ENCODE data around the gene DHCR24.

The DHCR24 gene

GRCh38 chr1:54844564-54844963, 42.4 kb downstream of the DHCR24 start:
- no peak for DNase-seq (ENCODE audit: low read depth)

DNA sequence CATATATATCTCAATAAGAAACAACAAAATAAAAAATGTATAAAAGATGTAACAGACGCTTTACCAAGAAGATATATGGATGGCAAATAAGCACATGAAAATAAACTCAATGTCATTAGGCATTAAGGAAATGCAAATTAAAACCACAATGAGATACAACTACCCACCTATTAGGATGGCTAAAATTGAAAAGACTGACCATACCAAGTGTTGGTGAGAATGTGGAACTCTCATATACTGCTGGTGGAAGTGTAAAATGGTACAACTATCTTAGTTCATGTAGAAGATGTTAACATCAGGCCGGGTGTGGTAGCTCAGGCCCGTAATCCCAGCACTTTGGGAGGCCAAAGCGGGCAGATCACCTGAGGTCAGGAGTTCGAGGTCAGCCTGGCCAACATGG, 43.5 kb downstream of the DHCR24 start:
- no peak for DNase-seq (ENCODE audit: low read depth)

GRCh38 chr1:54842963-54843362, 44.0 kb downstream of the DHCR24 start:
- DNase-seq (ENCODE audit: low read depth) = no peak

DNA sequence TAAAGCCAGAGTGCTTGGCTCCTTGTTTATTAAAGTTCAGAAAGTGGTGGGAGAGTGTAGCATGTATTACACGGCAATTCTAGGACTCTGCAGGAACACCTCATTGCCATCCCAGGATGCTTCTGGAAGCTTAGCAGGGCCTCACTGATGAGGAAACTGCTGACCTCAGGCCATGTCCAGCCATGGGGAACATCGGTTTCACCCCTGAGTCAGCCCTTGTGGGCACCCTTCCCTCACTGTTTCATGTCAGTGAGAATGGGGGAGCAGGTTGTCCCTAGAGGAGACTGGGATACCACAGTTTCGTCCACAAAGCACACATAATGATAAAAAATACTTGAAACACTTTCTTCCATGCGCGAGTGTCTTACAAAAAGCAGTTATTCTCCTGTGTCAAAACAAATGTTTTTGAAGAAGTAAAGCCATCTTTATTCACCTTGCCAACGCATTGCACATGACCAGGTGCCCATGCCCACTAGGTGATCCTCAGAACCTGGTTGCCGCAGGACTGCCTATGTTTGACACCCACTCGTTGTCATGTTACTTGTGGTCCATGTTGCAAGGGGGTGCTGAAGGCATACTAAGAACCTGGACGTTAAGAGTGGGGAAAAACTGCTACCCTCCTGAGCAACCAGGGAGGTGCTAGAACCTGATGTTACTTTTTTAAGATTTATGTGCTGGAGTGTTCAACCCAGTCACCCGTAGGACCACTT, 44.6 kb downstream of the DHCR24 start:
- no peak for DNase-seq (ENCODE audit: low read depth)

DNA sequence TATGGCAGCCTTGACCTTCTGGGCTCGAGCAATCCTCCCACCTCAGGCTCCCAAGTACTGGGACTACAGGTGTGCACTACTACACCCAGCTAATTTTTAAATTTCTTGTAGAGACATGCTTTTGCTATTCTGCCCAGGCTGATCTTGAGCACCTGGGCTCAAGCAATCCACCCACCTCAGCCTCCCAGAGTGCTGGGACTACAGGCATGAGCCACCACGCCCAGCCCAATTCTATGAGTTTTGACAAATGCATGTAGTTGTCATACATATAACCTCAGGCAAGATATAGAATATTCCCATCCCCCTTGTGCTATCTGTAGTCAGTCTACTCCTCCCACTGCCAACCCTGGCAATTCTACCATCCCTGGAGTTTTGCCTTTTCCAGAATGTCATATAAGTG, 47.2 kb downstream of the DHCR24 start:
- DNase-seq (ENCODE audit: low read depth) = no peak

DNA sequence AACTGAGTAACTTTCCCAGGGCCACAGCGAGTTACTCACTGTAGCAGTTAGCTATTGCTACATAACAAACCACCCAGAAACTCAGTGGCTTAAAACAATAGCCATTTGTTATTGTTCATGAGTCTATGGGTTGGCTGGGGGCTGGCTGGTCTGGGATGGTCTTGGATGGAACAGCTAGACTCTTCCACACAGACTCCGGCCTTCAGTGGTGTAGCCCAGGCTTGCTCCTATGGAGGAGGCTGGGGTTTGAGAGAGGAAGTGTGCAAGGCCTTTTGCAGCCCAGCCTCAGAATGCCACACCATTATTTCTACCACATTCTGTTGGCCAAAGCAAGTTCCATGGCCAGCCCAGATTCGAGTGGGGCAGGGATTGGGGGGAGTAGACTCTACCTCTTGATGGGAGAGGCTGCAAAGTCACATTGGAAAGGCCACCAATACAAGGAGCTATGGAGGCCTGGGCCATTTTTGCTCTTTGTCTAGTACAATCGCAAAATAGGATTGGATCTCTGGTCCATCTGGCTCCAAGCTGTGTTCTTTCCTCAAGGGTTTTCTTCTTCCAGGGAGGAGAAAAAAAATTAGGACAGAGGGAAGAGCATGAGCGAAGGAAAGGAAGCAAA, 48.3 kb downstream of the DHCR24 start:
- no peak for DNase-seq (ENCODE audit: low read depth)

DNA sequence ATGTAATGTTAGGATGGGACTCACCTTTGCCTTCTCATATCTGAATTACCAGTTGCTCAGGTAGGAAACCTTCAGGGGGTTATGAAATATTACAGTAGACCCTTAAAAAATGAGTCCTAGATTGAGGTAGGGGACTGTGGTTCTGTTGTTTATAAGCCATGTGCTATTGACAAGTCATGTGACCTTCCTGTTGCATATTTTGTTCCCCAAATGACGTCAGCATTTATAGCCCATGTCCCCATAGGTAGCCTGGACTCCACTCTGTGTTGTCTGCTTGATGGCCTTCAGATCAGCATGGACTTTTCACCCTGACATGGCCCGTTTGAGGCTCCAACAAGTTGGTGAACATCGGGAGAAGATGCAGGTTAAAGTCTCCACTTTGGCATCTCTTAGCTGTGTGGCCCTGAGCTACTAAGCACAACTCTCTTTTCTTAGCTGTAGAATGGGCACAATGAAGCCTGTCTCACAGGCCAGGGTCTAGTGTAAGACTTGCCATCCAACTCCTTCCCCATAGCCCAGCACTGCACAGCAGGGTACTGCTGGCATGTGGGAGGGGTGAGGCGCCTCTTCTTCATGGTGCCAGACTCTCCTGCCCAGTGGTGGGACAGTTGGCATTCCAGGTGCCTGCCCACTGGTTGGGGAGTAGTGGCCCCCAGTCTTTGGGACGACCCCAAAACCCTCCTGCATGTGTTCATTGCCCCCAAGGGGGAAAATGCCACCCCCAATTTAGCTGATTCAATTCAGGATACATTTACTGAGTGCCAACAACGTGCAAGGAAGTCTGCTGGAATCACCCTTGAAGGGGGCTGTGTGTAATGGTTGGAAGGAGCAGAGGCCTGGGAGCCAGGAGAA, 49.8 kb downstream of the DHCR24 start:
- DNase-seq (ENCODE audit: low read depth) = no peak

DNA sequence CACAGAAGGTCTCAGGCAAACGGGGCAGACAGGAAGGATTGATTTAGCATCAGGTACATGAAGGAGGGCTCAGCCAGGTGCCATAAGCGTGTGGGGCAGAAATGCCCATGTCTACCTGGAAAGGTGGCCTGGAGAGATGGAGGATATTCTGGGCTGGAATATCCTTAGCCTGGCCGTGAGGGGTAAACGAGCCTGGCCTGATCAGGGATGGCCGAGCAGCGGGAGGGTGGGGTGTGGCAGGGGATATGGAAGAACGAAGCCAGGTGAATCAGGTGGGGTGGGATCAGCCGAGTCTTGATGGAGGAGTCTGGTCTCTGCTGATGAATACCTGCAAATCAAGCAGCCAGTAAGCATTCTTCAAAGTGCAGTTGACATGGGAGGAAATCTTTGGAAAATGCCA, 50.4 kb downstream of the DHCR24 start:
- no peak for DNase-seq (ENCODE audit: low read depth)

GRCh38 chr1:54835970-54836369, 51.0 kb downstream of the DHCR24 start:
- DNase-seq (ENCODE audit: low read depth) = no peak

GRCh38 chr1:54835131-54835898, 51.7 kb downstream of the DHCR24 start:
- no peak for DNase-seq (ENCODE audit: low read depth)

DNA sequence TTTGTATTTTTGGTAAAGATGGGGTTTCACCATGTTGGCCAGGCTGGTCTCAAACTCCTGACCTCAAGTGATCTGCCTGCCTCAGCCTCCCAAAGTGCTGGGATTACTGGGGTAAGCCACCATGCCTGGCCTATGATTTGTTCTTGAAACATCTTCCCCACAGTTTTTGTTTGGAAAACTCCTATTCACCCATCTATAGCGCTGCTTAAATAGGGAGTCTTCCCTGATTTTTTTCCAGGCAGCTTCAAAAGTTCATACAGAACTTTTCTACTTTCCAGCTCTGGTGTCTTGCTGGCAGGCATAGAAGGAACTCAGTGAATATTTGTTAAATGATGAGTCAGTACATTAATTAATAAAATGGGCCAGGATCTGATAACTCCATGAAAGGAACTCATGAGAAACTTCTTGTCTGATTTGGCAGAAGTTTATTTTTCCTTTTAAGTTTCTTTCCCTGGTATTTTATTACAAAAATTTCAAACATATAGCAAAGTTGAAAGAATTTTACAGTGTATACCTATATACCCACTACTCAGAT, 52.9 kb downstream of the DHCR24 start:
- DNase-seq (ENCODE audit: low read depth) = no peak

DNA sequence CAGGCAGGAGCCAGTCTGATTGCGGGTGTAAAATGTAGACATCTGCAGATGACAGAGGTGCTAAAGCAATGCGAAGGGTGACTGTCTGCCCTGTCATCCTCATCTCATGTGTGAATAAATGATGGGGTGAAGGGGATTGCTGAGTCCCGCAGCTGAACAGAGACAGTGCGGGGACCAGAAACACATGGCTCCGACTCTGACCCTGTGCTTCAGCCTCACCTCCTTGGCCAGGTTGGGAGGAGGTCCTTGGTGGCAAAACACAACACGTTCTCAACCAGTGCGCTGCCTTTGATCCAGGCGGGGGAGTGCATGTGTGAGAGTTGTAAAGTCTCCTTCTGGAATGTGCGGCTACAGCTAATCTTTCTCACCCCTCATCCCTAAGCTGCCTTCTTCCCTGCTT, 53.9 kb downstream of the DHCR24 start:
- no peak for DNase-seq (ENCODE audit: low read depth)

DNA sequence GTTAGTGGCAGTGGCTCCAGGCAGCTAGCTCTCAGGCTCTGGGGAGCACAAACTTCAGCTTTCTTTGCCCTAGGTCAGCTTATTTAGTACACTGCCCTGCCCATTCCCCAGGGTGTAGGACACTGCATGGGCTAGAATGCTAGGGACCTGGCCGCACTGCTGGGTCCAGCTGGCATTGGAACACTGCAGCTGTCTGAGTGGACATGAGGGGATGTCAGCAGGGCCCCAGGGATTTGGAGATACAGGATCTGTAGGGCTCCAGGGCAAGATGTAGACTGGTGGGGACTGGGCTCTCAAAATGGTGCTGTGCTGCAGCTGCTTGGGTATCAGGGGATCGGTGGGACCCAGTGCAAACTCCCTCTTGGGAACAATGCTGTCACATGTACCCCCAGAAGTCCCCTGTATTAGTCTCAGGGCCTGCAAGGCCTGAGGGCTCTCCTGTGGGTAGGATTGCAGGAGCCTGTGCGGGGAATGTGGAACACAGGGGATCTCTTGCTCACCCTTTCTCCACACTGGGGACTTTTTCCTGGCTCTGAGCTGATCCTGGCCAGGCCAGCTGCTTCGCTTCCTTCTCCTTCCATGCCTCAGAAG, 60.7 kb downstream of the DHCR24 start:
- DNase-seq (ENCODE audit: low read depth) = no peak

- DNase-seq (ENCODE audit: low read depth) = no peak
These were observed 61.3 kb downstream of the DHCR24 start for GRCh38 chr1:54825696-54826095.

DNA sequence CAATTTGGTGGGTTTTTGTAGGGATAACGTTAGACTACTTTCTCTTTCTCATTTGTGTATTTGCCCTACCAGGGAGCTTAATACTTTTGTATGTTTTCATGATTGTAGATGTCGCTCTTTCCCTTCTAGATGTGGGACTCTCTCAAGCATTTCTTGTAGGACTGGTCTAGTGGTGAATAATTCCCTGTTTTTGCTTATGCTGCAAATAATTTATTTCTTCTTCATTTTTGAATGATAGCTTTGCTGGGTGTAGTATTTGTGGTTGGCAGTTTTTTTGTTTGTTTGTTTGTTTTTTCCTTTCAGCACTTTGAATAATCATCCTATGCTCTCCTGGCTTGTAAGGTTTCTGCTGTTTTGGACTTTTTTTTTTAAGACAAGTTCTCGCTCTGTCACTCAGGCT, 63.3 kb downstream of the DHCR24 start:
- DNase-seq (ENCODE audit: low read depth) = no peak

DNA sequence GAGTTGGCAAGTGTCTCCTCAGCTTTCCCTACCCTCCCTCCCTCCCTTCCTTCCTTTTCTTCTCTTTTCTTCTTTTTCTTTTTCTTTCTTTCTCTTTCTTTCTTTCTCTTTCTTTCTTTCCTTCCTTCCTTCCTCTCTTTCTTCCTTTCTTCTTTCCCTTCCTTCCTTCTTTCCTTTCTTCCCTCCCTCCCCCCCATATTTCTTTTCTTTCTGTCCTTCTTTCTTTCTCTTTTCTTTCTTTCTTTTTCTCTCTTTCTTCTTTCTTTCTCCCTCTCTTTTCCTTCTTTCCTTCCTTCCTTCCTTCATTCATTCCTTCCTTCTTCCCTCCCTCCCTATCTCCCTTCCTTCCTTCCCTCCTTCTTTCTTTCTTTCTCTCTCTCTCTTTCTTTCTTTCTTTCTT, 67.3 kb downstream of the DHCR24 start:
- DNase-seq (ENCODE audit: low read depth) = no peak

- no peak for DNase-seq (ENCODE audit: low read depth)
These were observed 67.8 kb downstream of the DHCR24 start for GRCh38 chr1:54819195-54819536.

- no peak for DNase-seq (ENCODE audit: low read depth)
These were observed 68.4 kb downstream of the DHCR24 start for GRCh38 chr1:54818461-54819194.

- DNase-seq (ENCODE audit: low read depth) = no peak
These were observed 70.0 kb downstream of the DHCR24 start for GRCh38 chr1:54816951-54817350.

- no peak for DNase-seq (ENCODE audit: low read depth)
These were observed 70.9 kb downstream of the DHCR24 start for GRCh38 chr1:54816130-54816529.
